Measurements from ENCODE around the gene TSC2. TPM values are rescaled to one million over a fixed set of nuclear protein-coding genes. Genes with fewer than 3 reads are reported as not detected.
A peak's percentile ranks its signal among the peaks of the same experiment; 100 is the strongest.

The TSC2 gene
- total and polyA plus RNA-seq, 5 donors from 2014 or later, result 22.7 to 133 (median 26.6) TPM

DNA sequence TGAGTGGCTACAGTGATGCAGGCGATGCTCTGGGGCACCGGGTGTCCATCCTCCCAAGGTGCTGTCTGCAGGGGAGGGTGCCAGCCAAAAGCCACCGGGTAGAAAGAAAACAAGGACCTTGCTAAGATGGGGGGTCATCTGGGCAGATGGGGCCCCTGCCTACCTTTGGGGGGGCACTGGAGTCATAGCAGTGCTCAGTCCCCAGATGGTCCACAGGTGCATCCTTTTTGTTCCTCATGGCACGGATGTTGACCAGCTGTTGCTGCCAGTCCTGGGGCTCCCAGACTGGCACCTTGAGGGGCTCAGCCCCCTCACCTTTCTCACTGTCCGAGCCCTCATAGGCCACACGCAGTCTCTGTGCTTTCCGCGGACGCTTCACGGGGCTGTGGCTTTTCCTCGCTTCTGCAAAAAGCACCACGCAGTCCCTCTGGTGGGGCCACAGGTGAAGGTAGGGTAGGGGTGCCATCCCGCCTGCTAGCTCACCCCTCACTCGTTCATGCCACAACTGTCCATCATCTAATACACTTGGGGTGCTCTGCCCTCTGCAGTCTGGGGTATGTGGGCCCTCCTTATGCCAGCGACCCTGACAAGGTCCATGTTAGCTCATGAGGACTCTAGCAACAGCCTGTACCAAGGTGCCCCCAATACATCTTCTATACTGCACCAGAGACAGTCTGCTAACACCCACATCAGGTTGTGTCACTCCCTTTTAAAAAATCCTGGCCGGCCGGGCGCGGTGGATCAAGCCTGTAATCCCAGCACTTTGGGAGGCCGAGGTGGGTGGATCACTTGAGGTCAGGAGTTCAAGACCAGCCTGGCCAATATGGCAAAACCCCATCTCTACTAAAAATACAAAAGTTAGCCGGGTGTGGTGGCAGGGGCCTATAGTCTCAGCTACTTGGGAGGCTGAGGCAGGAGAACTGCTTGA lies 1.6 kb upstream of the TSC2 start:
- no peaks in the 10 kb centered on the region for H3K36me3 Mint-ChIP-seq
- Histone ChIP-seq H3K27ac (ENCODE audit: insufficient read depth, low read length, poor library complexity, severe bottlenecking) (no peak overlapping the region), H3K36me3 (ENCODE audit: control insufficient read depth, insufficient read depth, low read length) (peaks cover 3% of the 10 kb centered on the region), H3K4me1 (ENCODE audit: control insufficient read depth, insufficient read depth, low read length, poor library complexity, severe bottlenecking) (peaks cover 18% of the 10 kb centered on the region), H3K9me3 (ENCODE audit: control insufficient read depth in 2 of 2, low read length in 2 of 2) (no peaks in the 10 kb centered on the region), H3K4me3 (ENCODE audit: low read depth, low read length) (no peak overlapping the region), H3K27me3 (ENCODE audit: control insufficient read depth, insufficient read depth, low read length) (no peaks in the 10 kb centered on the region)
- H3K27me3 Mint-ChIP-seq, result no peaks in the 10 kb centered on the region
- ATAC-seq (ENCODE audit: low read depth in 2 of 2), result no peak
- H3K9me3 Mint-ChIP-seq, result no peaks in the 10 kb centered on the region
- H3K4me1 Mint-ChIP-seq, result peaks cover 4 to 22% (median 7%) of the 10 kb centered on the region in 4 donors
- peak overlapping the region; percentile 29 to 96 (median 93) for H3K4me3 Mint-ChIP-seq
- DNase-seq, result no peak
- no peak overlapping the region for H3K27ac Mint-ChIP-seq

DNA sequence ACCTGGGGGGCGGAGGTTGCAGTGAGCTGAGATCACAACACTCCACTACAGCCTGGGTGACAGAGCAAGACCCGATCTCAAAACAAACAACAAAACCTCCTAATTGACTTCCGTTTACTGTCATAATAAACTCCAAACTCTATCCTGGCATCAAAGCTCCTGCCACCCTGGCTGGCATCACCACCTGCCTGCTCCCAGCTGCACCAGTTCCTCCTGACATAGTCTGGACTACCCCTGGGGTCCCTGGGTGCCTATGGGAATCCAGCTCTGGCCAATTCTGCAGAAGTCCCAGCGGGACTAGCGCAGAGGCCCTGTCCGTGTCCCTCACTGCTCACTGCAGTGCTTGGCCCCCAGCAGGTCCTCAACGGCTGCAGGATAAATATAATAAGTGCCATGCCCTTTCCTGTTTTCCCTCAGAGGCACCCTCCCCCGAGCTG lies 874 bp upstream of the TSC2 start:
- H3K9me3 Mint-ChIP-seq, result no peaks in the 10 kb centered on the region
- no peak for ATAC-seq (ENCODE audit: low read depth in 2 of 2)

DNA sequence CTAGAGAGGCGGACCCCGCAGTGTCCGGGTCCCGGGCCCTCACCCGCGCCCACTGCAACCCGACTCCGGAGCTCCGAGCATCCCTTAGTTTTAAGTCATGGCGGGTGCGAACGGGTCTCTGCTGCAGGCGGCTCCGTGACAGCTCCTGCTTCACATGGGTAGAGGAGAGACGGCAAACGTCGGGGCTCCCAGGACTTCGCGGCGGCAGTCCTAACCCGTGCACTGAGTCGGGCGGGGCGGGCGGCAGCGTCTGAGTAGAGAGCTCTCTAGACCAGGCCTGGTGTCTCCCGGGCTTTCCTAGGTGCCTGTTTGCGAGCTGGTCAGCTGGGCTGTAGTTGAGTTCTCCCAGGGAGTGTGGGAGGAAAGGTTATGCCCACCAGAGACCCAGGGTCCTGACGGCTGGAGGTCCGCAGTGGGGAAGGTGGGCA lies 345 bp downstream of the TSC2 start:
- ATAC-seq (ENCODE audit: low read depth in 2 of 2), result no peak
- H3K36me3 ChIP-seq (ENCODE audit: control insufficient read depth, insufficient read depth, low read length), result peaks cover 5% of the 10 kb centered on the region
- no peaks in the 10 kb centered on the region for H3K27me3 ChIP-seq (ENCODE audit: control insufficient read depth, insufficient read depth, low read length)
- no peaks in the 10 kb centered on the region for H3K27me3 Mint-ChIP-seq
- no peaks in the 10 kb centered on the region for H3K36me3 Mint-ChIP-seq
- H3K4me3 ChIP-seq (ENCODE audit: low read depth, low read length), result peak overlapping the region; percentile 83
- peak overlapping the region; percentile 74 to 75 (median 74) for H3K27ac Mint-ChIP-seq
- H3K9me3 Mint-ChIP-seq, result no peaks in the 10 kb centered on the region
- H3K27ac ChIP-seq (ENCODE audit: insufficient read depth, low read length, poor library complexity, severe bottlenecking), result peak overlapping the region; percentile 65
- H3K4me3 Mint-ChIP-seq, result peak overlapping the region; percentile 91 to 96 (median 93)
- peaks cover 18% of the 10 kb centered on the region for H3K4me1 ChIP-seq (ENCODE audit: control insufficient read depth, insufficient read depth, low read length, poor library complexity, severe bottlenecking)
- peaks cover 4 to 22% (median 8%) of the 10 kb centered on the region in 4 donors for H3K4me1 Mint-ChIP-seq
- H3K9me3 ChIP-seq (ENCODE audit: control insufficient read depth in 2 of 2, low read length in 2 of 2), result no peaks in the 10 kb centered on the region
- no peak for DNase-seq

More for the DNA sequence above, 874 bp upstream of the TSC2 start:
- H3K36me3 Mint-ChIP-seq, result no peaks in the 10 kb centered on the region
- no peak for DNase-seq
- H3K4me1 Mint-ChIP-seq, result peaks cover 4 to 22% (median 7%) of the 10 kb centered on the region in 4 donors
- peak overlapping the region; percentile 48 for H3K4me3 ChIP-seq (ENCODE audit: low read depth, low read length)
- peaks cover 18% of the 10 kb centered on the region for H3K4me1 ChIP-seq (ENCODE audit: control insufficient read depth, insufficient read depth, low read length, poor library complexity, severe bottlenecking)
- H3K27me3 Mint-ChIP-seq, result no peaks in the 10 kb centered on the region
- peaks cover 3% of the 10 kb centered on the region for H3K36me3 ChIP-seq (ENCODE audit: control insufficient read depth, insufficient read depth, low read length)
- H3K27ac Mint-ChIP-seq, result peak overlapping the region in 1 of 3 donors; percentile 86
- no peaks in the 10 kb centered on the region for H3K27me3 ChIP-seq (ENCODE audit: control insufficient read depth, insufficient read depth, low read length)
- H3K27ac ChIP-seq (ENCODE audit: insufficient read depth, low read length, poor library complexity, severe bottlenecking), result no peak overlapping the region
- H3K9me3 ChIP-seq (ENCODE audit: control insufficient read depth in 2 of 2, low read length in 2 of 2), result no peaks in the 10 kb centered on the region
- peak overlapping the region; percentile 93 to 96 (median 94) for H3K4me3 Mint-ChIP-seq

- H3K36me3 ChIP-seq (ENCODE audit: control insufficient read depth, insufficient read depth, low read length), result peaks cover 30% of the 10 kb centered on the region
- Mint-ChIP-seq H3K27me3 (no peaks in the 10 kb centered on the region), H3K4me1 (peaks cover 0 to 15% (median 5%) of the 10 kb centered on the region in 4 donors), H3K36me3 (peaks cover 6% of the 10 kb centered on the region), H3K9me3 (no peaks in the 10 kb centered on the region), H3K27ac (no peak overlapping the region), H3K4me3 (no peak overlapping the region)
- H3K9me3 ChIP-seq (ENCODE audit: control insufficient read depth in 2 of 2, low read length in 2 of 2), result no peaks in the 10 kb centered on the region
- peaks cover 7% of the 10 kb centered on the region for H3K4me1 ChIP-seq (ENCODE audit: control insufficient read depth, insufficient read depth, low read length, poor library complexity, severe bottlenecking)
- DNase-seq (no peak), ATAC-seq (ENCODE audit: low read depth in 2 of 2) (no peak)
- no peak overlapping the region for H3K4me3 ChIP-seq (ENCODE audit: low read depth, low read length)
- no peaks in the 10 kb centered on the region for H3K27me3 ChIP-seq (ENCODE audit: control insufficient read depth, insufficient read depth, low read length)
- no peak overlapping the region for H3K27ac ChIP-seq (ENCODE audit: insufficient read depth, low read length, poor library complexity, severe bottlenecking)
Measured at GRCh38 chr16:2053211-2053610, 5.4 kb downstream of the TSC2 start.

GRCh38 chr16:2053897-2054296 lies 6.1 kb downstream of the TSC2 start:
- DNase-seq, result no peak
- Histone ChIP-seq H3K27me3 (ENCODE audit: control insufficient read depth, insufficient read depth, low read length) (no peaks in the 10 kb centered on the region), H3K4me1 (ENCODE audit: control insufficient read depth, insufficient read depth, low read length, poor library complexity, severe bottlenecking) (no peaks in the 10 kb centered on the region), H3K9me3 (ENCODE audit: control insufficient read depth in 2 of 2, low read length in 2 of 2) (no peaks in the 10 kb centered on the region), H3K36me3 (ENCODE audit: control insufficient read depth, insufficient read depth, low read length) (peaks cover 30% of the 10 kb centered on the region), H3K4me3 (ENCODE audit: low read depth, low read length) (no peak overlapping the region), H3K27ac (ENCODE audit: insufficient read depth, low read length, poor library complexity, severe bottlenecking) (no peak overlapping the region)
- Mint-ChIP-seq H3K4me1 (peaks cover 0 to 8% (median 3%) of the 10 kb centered on the region in 4 donors), H3K9me3 (no peaks in the 10 kb centered on the region), H3K4me3 (peak overlapping the region in 1 of 4 donors; percentile 61), H3K36me3 (peaks cover 8% of the 10 kb centered on the region), H3K27ac (no peak overlapping the region), H3K27me3 (no peaks in the 10 kb centered on the region)
- ATAC-seq (ENCODE audit: low read depth in 2 of 2), result no peak

DNA sequence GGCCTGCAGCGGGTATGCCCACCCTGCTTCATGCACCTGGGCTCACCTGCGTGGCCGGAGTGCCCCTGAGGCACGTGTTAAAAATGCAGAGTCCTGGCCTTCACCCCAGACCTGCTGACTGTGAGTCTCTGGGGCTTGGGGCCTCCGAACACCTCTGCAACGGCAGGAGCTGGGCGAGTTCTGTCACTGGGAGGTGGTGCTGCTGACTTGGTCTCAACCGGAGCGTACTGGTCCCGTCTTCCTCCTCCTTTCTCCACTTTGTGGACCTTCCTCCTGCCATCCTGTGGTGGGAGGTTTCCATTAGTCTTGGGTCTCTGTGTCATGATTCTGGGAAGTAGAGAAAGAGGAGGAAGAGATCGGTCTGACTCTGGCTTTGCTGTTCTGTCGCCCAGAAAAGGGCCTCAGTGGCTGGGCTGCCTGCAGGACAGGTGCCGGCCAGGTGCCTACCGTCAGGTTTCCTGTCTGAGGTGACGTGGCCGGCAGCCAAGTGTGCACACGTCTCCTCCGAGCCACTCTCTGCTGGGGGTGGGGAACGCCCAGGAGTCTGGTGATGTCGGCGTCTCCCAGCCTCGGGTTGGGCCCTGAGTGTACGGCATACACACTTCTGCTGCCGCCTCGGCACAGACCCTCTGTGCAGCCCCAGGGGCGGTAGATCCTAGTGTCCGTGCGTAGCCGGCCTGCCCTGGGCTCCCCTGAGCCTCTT lies 6.9 kb downstream of the TSC2 start:
- Mint-ChIP-seq H3K4me3 (no peak overlapping the region), H3K27ac (no peak overlapping the region), H3K27me3 (no peaks in the 10 kb centered on the region), H3K36me3 (peaks cover 8% of the 10 kb centered on the region), H3K9me3 (no peaks in the 10 kb centered on the region), H3K4me1 (peaks cover 0 to 4% (median 1%) of the 10 kb centered on the region in 4 donors)
- Histone ChIP-seq H3K36me3 (ENCODE audit: control insufficient read depth, insufficient read depth, low read length) (peaks cover 30% of the 10 kb centered on the region), H3K4me3 (ENCODE audit: low read depth, low read length) (no peak overlapping the region), H3K9me3 (ENCODE audit: control insufficient read depth in 2 of 2, low read length in 2 of 2) (no peaks in the 10 kb centered on the region), H3K27me3 (ENCODE audit: control insufficient read depth, insufficient read depth, low read length) (no peaks in the 10 kb centered on the region), H3K4me1 (ENCODE audit: control insufficient read depth, insufficient read depth, low read length, poor library complexity, severe bottlenecking) (no peaks in the 10 kb centered on the region), H3K27ac (ENCODE audit: insufficient read depth, low read length, poor library complexity, severe bottlenecking) (no peak overlapping the region)
- ATAC-seq (ENCODE audit: low read depth in 2 of 2) (no peak), DNase-seq (no peak)

GRCh38 chr16:2056077-2056476 lies 8.3 kb downstream of the TSC2 start:
- ATAC-seq (ENCODE audit: low read depth in 2 of 2) (no peak), DNase-seq (no peak)
- no peak overlapping the region for H3K4me3 ChIP-seq (ENCODE audit: low read depth, low read length)
- H3K36me3 ChIP-seq (ENCODE audit: control insufficient read depth, insufficient read depth, low read length), result peaks cover 30% of the 10 kb centered on the region
- H3K27me3 ChIP-seq (ENCODE audit: control insufficient read depth, insufficient read depth, low read length), result no peaks in the 10 kb centered on the region
- Mint-ChIP-seq H3K9me3 (no peaks in the 10 kb centered on the region), H3K27me3 (no peaks in the 10 kb centered on the region), H3K4me1 (peaks cover 0 to 4% (median 1%) of the 10 kb centered on the region in 4 donors), H3K4me3 (peak overlapping the region in 1 of 4 donors; percentile 51), H3K36me3 (peaks cover 8% of the 10 kb centered on the region), H3K27ac (no peak overlapping the region)
- H3K9me3 ChIP-seq (ENCODE audit: control insufficient read depth in 2 of 2, low read length in 2 of 2), result no peaks in the 10 kb centered on the region
- no peak overlapping the region for H3K27ac ChIP-seq (ENCODE audit: insufficient read depth, low read length, poor library complexity, severe bottlenecking)
- H3K4me1 ChIP-seq (ENCODE audit: control insufficient read depth, insufficient read depth, low read length, poor library complexity, severe bottlenecking), result no peaks in the 10 kb centered on the region
